ENCODE measurements around the gene COMMD7. TPM values are rescaled to one million over a fixed set of nuclear protein-coding genes. Genes with fewer than 3 reads are reported as not detected.
A peak's percentile ranks its signal among the peaks of the same experiment; 100 is the strongest.

The COMMD7 gene
- total and polyA plus RNA-seq, 9 of the 15 experiments (the other 6 are each of a cell fraction or from before 2014, with no cell fraction given) = 11.9 to 69.1 (median 34.7) TPM

DNA sequence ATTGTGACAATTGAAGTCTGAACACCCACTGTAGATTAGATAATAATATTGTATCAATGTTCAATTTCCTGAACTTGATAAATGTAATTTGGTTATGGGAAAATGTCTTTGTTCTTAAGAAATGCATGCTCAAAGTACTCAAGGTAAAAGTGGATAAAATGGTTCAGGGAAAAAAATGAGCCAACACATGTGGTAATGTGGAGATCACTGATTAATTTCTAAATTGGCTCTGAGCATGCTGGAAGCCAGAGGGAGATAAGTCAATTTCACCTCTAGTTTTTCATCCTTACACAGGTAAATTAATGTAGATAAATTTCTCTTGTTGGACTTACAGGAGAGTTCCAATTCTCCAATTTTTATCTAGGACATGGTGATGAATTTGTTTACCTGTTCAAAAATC lies 8.0 kb upstream of the COMMD7 start (continued):
- TF ChIP-seq TEAD4 (IDR thresholded peaks at IDR 0.05; ENCODE audit: low read length) = peak; percentile 67
- TF ChIP-seq TEAD4 (CRISPR knock-in tag; IDR thresholded peaks at IDR 0.05; ENCODE audit: borderline replicate concordance) = no peak
- TF ChIP-seq, protein P1, sequence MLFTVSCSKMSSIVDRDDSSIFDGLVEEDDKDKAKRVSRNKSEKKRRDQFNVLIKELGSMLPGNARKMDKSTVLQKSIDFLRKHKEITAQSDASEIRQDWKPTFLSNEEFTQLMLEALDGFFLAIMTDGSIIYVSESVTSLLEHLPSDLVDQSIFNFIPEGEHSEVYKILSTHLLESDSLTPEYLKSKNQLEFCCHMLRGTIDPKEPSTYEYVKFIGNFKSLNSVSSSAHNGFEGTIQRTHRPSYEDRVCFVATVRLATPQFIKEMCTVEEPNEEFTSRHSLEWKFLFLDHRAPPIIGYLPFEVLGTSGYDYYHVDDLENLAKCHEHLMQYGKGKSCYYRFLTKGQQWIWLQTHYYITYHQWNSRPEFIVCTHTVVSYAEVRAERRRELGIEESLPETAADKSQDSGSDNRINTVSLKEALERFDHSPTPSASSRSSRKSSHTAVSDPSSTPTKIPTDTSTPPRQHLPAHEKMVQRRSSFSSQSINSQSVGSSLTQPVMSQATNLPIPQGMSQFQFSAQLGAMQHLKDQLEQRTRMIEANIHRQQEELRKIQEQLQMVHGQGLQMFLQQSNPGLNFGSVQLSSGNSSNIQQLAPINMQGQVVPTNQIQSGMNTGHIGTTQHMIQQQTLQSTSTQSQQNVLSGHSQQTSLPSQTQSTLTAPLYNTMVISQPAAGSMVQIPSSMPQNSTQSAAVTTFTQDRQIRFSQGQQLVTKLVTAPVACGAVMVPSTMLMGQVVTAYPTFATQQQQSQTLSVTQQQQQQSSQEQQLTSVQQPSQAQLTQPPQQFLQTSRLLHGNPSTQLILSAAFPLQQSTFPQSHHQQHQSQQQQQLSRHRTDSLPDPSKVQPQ (CRISPR knock-in tag; IDR thresholded peaks at IDR 0.05; ENCODE audit: borderline replicate concordance) = no peak
- TF ChIP-seq NFE2 (IDR thresholded peaks at IDR 0.05; ENCODE audit: low read depth) = no peak

DNA sequence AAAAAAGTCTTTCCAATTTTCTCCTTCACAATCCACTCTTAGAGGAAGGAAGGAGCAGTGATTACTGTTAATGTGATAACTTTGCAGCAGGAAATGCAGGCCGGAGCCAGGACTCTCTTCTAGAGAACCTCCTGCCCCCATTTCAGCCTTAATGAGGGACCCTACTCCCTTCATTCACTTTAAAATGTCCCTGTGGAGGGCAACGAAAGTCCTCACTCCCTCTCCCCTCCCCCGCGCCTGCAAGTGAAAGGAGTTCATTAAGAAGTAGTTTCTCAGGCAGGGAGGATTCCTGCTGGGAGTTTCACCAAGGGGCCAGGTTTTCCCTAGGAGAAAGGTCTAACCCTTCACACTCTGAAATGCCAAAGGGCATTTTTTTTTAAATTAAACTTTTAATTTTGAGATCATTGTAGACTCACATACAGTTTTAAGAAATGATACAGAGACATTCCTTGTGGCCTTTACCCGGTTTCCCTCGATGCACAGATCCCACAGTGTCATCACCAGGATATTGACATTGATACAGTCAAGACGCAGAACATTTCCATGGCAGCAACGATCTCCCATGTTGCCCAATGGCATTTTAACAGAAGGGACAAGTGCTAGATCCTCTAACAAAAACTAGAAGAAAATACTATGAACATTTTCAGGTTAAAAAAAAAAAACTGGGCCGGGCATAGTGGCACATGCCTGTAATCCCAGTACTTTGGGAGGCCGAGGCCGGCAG lies 6.8 kb upstream of the COMMD7 start:
- Histone ChIP-seq H3K79me2 (ENCODE audit: control insufficient read depth, insufficient read depth, low read length) (no peaks in the 10 kb centered on the region), H3K4me3 (no peak overlapping the region), H3K27ac (ENCODE audit: extremely low read depth, low read depth, low read length) (no peak overlapping the region), H3K36me3 (ENCODE audit: control insufficient read depth, insufficient read depth, low read length) (no peaks in the 10 kb centered on the region), H3K9me1 (ENCODE audit: control insufficient read depth, insufficient read depth, low read length) (no peaks in the 10 kb centered on the region), H3K4me2 (ENCODE audit: insufficient read depth, low read length) (no peak overlapping the region), H3K9me3 (replicated peaks; ENCODE audit: control insufficient read depth, insufficient read depth, low read depth, low read length) (no peaks in the 10 kb centered on the region), H3K9ac (ENCODE audit: insufficient read depth in 1 of 2, low read depth in 2 of 2, low read length in 2 of 2) (peak overlapping the region in 1 of 2 experiments; percentile 28; a peak in 1 of 4 replicates), H3K27me3 (ENCODE audit: control insufficient read depth in 2 of 2, insufficient read depth in 2 of 2, low read length in 2 of 2) (no peaks in the 10 kb centered on the region), H3K4me1 (replicated peaks in 1 of 2; ENCODE audit: control insufficient read depth in 2 of 2, insufficient read depth in 2 of 2, low read length in 2 of 2) (peaks cover 36 to 38% of the 10 kb centered on the region in 2 experiments), H2AFZ (ENCODE audit: low read depth, low read length) (peak overlapping the region; percentile 55; the same call in 1 of the 2 replicates), H4K20me1 (replicated peaks; ENCODE audit: control insufficient read depth, insufficient read depth, low read length) (peaks cover 3% of the 10 kb centered on the region; the same call in 1 of the 2 replicates)
- POLR2A ChIA-PET = no interaction called here
- in situ Hi-C loops (cut with MboI) (no loop called here), intact Hi-C loops (cut with micrococcal nuclease) (no loop called here)
- no TSS peak for BruUV-seq (replicated peaks)
- DNase-seq (ENCODE audit: extremely low read depth in 1 of 4, low spot score in 3 of 4) (peak in 1 of 4 experiments; percentile 44), ATAC-seq (no peak), FAIRE-seq (peak; percentile 15)
- WGBS (ENCODE audit: insufficient coverage, low coverage, missing lambda C conversion rate) = 55% methylated on average over 9 of the region's 11 CpGs
- CTCF ChIA-PET (ENCODE audit: low intra/inter-chr PET ratio) = no interaction called here
- TF ChIP-seq ZFX (CRISPR knock-in tag; IDR thresholded peaks at IDR 0.05) (peak; percentile 21; the same call in 1 of the 2 replicates), MAZ (CRISPR knock-in tag; conservative IDR thresholded peaks at IDR 0.05 in 1 of 2, IDR thresholded peaks at IDR 0.05 in 1 of 2) (0 out of 4 replicates have a peak, but pooled peaks of 1 of the 2 experiments have one; percentile 20), CREB1 (IDR thresholded peaks at IDR 0.05) (no peak), CREB1 (CRISPR knock-in tag; IDR thresholded peaks at IDR 0.05) (no peak)
- TF ChIP-seq, protein P2, sequence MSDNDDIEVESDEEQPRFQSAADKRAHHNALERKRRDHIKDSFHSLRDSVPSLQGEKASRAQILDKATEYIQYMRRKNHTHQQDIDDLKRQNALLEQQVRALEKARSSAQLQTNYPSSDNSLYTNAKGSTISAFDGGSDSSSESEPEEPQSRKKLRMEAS (CRISPR knock-in tag; IDR thresholded peaks at IDR 0.05) = no peak
- TF ChIP-seq, protein P3, sequence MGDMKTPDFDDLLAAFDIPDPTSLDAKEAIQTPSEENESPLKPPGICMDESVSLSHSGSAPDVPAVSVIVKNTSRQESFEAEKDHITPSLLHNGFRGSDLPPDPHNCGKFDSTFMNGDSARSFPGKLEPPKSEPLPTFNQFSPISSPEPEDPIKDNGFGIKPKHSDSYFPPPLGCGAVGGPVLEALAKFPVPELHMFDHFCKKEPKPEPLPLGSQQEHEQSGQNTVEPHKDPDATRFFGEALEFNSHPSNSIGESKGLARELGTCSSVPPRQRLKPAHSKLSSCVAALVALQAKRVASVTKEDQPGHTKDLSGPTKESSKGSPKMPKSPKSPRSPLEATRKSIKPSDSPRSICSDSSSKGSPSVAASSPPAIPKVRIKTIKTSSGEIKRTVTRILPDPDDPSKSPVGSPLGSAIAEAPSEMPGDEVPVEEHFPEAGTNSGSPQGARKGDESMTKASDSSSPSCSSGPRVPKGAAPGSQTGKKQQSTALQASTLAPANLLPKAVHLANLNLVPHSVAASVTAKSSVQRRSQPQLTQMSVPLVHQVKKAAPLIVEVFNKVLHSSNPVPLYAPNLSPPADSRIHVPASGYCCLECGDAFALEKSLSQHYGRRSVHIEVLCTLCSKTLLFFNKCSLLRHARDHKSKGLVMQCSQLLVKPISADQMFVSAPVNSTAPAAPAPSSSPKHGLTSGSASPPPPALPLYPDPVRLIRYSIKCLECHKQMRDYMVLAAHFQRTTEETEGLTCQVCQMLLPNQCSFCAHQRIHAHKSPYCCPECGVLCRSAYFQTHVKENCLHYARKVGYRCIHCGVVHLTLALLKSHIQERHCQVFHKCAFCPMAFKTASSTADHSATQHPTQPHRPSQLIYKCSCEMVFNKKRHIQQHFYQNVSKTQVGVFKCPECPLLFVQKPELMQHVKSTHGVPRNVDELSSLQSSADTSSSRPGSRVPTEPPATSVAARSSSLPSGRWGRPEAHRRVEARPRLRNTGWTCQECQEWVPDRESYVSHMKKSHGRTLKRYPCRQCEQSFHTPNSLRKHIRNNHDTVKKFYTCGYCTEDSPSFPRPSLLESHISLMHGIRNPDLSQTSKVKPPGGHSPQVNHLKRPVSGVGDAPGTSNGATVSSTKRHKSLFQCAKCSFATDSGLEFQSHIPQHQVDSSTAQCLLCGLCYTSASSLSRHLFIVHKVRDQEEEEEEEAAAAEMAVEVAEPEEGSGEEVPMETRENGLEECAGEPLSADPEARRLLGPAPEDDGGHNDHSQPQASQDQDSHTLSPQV (IDR thresholded peaks at IDR 0.05) = 0 out of 2 replicates have a peak, but pooled peaks have one; percentile 23
